C4-2B (cell line): ENCODE results near the gene SLC25A21.
"Not testable (repeated sequence)": the region's sequence is repeated elsewhere in the genome, so short reads cannot be mapped to it uniquely, and the experiment has no call there.

Source experiments
- H3K27ac ChIP-seq: fragments of 450-650 bp; 2 replicates; pipeline ENCODE4 v1.5.1; 2017
- ZFX ChIP-seq: fragments of 450-650 bp; IDR thresholded peaks from 2 replicates; pipeline ENCODE4 v1.6.1; 2017
- TF ChIP-seq, protein P1 (sequence below): fragments of 450-650 bp; conservative IDR thresholded peaks from 2 replicates; pipeline ENCODE4 v1.5.1; 2017; ENCODE audit warnings: mild to moderate bottlenecking

The SLC25A21 gene

DNA sequence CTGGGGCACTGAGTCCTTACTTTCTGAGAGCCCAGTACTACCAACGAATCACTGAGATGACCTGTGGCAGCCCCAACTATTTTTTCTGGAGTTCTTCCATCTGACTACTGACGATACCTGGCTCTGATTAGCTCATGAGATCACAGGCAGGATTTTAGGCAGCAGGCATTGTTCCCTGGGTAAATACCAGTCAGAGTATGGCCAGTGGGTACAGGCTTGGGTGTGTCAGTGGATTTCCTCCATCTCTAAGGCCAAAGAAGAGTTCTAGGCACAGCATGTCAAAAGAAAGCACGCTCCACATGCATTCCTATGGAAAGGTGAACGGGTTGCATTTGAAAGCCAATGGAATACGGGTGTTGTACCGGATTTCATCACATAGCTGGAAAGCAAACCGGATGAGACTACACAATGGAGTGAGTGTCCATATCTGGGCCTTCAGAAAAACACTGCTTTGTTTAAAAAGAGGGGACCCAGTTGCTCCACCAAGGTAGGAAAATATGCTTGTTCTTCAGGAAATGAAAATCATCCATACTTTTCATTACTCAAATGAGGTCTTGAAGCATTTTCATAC, 455.7 kb downstream of the SLC25A21 start:
- TF ChIP-seq ZFX: no peak
- TF ChIP-seq, protein P1, sequence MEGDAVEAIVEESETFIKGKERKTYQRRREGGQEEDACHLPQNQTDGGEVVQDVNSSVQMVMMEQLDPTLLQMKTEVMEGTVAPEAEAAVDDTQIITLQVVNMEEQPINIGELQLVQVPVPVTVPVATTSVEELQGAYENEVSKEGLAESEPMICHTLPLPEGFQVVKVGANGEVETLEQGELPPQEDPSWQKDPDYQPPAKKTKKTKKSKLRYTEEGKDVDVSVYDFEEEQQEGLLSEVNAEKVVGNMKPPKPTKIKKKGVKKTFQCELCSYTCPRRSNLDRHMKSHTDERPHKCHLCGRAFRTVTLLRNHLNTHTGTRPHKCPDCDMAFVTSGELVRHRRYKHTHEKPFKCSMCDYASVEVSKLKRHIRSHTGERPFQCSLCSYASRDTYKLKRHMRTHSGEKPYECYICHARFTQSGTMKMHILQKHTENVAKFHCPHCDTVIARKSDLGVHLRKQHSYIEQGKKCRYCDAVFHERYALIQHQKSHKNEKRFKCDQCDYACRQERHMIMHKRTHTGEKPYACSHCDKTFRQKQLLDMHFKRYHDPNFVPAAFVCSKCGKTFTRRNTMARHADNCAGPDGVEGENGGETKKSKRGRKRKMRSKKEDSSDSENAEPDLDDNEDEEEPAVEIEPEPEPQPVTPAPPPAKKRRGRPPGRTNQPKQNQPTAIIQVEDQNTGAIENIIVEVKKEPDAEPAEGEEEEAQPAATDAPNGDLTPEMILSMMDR: no peak
- no peak overlapping the region for H3K27ac ChIP-seq

DNA sequence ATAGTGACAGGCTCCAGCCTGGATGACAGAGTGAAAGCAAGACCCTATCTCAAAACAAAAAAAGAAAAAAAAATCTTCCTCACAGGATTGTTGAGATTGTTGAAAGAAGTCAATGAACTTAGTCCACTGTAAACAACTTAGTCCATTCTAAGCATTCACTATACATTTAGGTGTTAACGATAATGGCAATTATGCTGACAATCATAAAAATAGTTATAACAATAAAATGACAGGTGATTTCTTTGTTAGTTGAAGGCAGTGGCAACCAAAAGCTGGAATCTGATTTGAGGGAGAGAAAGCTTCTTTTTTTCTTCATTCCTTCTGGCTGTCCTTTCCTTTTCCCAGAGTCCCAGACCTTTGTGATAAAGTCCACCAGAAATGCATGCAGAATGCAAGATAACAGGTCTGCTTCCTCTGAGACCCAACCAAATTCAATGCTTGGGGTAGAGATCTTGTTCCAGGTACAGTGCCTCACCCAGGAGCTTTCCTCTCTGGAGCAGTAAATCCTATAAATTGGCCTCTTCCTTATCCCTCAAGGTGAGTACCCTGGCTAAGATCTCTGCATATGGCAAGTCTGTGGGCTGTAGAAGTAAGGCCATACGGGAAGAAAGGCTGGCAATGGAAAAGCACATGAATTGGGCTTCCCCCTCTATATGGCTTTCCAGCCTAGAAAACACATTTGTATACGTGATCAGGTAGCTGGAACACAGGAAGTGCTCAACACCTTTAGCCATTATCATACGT, 458.3 kb downstream of the SLC25A21 start:
- H3K27ac ChIP-seq: no peak overlapping the region
- TF ChIP-seq ZFX: no peak
- TF ChIP-seq, protein P1: no peak

DNA sequence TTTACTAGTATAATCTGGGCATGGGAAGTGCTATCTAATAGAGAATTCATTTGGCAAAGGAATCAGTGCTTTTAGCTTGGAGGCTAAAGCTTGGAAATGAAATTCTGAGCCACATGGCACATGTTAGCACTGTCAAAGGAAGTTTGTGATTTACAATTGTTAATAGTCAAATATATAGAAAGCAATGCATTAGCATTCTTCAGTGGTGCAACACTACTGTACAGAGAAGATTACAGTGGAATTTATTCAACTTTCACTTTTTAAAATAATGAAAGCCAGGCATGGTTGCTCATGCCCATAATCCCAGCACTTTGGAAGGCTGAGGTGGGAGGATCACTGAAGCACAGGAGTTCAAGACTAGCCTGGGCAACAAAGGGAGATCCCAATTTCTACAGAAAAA, 464.8 kb downstream of the SLC25A21 start:
- TF ChIP-seq, protein P1: no peak
- TF ChIP-seq ZFX: no peak
- no peak overlapping the region for H3K27ac ChIP-seq

DNA sequence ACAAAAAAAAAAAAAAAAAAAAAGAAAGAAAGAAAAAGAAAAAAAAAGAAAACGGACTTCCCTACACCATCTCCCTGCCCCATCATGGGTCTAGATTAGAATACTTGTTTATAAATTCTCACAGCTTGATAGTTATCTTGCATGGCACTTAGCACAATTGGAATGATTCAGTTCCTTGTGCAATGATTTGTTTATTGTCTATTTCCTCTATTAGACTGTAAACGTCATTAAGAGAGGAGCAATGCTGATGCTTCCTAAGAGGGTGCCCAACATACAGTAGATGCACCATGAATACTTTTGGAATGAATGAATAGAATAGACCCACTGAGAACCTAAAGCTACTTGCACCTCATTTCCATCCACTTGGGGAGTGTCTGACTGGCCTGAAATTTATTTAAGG, 469.9 kb downstream of the SLC25A21 start:
- TF ChIP-seq ZFX: no peak
- TF ChIP-seq, protein P1: no peak
- H3K27ac ChIP-seq: no peak overlapping the region

DNA sequence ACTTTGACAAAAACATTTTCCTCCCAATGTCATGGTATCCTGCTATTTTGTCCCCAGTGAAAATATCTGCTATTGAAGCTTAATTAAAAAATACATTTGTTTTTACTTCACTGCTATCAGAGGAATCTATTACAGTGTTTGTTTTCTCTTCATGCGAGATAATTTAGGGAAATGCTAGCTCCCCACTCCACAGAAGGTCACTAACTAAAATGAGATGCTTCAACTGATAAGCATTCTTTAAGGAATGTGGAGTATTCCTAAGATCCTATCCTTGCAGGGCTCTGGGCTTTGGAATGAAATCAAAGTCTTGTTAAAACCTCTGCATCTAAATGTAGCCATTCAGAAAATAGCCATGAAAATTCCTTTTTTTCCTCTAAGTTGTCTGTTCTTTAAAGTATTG, 471.3 kb downstream of the SLC25A21 start:
- no peak for TF ChIP-seq ZFX
- TF ChIP-seq, protein P1: no peak
- no peak overlapping the region for H3K27ac ChIP-seq

DNA sequence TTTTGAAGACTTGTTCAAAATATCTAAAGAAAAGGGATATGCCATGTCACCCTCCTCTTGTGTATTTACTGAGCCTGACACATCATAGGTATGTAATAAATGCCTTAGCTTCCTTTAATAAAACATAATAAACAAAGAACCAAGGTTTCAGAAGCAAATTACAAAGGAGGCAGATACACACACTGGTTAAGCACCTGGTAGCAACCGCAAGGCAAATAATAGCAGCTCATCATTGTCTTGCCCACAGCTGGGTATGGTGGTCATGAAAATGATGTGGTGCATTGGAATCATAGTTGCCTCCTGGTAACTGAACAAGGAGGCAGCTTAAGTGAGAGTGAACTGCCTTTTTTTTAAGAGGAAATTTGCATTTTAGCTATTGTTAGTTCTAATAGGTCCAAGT, 471.8 kb downstream of the SLC25A21 start:
- TF ChIP-seq, protein P1: no peak
- TF ChIP-seq ZFX: no peak
- H3K27ac ChIP-seq: no peak overlapping the region

DNA sequence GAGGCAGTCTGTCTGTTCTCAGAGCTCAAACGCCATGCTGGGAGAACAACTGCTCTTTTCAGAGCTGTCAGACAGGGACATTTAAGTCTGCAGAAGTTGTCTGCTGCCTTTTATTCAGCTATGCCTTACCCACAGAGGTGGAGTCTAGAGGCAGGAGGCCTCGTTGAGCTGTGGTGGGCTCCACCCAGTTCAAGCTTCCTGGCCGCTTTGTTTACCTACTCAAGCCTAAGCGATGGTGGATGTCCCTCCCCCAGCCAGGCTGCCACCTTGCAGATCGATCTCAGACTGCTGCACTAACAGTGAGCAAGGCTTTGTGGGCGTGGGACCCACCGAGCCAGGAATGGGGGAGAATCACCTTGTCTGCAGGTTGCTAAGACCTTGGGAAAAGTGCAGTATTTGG, 473.0 kb downstream of the SLC25A21 start:
- H3K27ac ChIP-seq: not testable (repeated sequence)
